ENCODE data around the gene POLD1.
"Not testable (repeated sequence)": the region's sequence is repeated elsewhere in the genome, so short reads cannot be mapped to it uniquely, and the experiment has no call there.

The POLD1 gene

GRCh38 chr19:50368649-50369570 is 15.2 kb upstream of the POLD1 start:
- DNase-seq: peak; percentile 74

GRCh38 chr19:50371914-50372475 is 12.2 kb upstream of the POLD1 start:
- no peak for DNase-seq

GRCh38 chr19:50376166-50377050 is 7.7 kb upstream of the POLD1 start, which contains the start of gene NR1H2:
NR1H2 (plus strand) TSS chr19:50376457; CDS start chr19:50377606, 1,149 bp downstream.
- peak; percentile 91 for DNase-seq

GRCh38 chr19:50377051-50377461 is 7.1 kb upstream of the POLD1 start:
- peak; percentile 84 for DNase-seq

- no peak for DNase-seq
Measured at GRCh38 chr19:50377517-50377916, 6.6 kb upstream of the POLD1 start.

- DNase-seq: no peak
Measured at GRCh38 chr19:50378169-50378862, 5.8 kb upstream of the POLD1 start.

GRCh38 chr19:50378863-50379236 is 5.3 kb upstream of the POLD1 start:
- no peak for DNase-seq

- DNase-seq: no peak
Measured at GRCh38 chr19:50379602-50380001, 4.5 kb upstream of the POLD1 start.

- DNase-seq: no peak
Measured at GRCh38 chr19:50380137-50380536, 4.0 kb upstream of the POLD1 start.

GRCh38 chr19:50380751-50381151 is 3.4 kb upstream of the POLD1 start:
- DNase-seq: no peak

- DNase-seq: no peak
Measured at GRCh38 chr19:50381881-50382729, 2.0 kb upstream of the POLD1 start.

GRCh38 chr19:50383001-50383851 is 921 bp upstream of the POLD1 start:
- no peak for DNase-seq

GRCh38 chr19:50384685-50385535 is 763 bp downstream of the POLD1 start:
- DNase-seq: no peak

GRCh38 chr19:50387176-50387867 is 3.2 kb downstream of the POLD1 start:
- DNase-seq: no peak

- DNase-seq: no peak
Measured at GRCh38 chr19:50387868-50388245, 3.7 kb downstream of the POLD1 start.

GRCh38 chr19:50390295-50390694 is 6.1 kb downstream of the POLD1 start:
- DNase-seq: not testable (repeated sequence)

- not testable (repeated sequence) for DNase-seq
Measured at GRCh38 chr19:50390952-50391351, 6.8 kb downstream of the POLD1 start.

- no peak for DNase-seq
Measured at GRCh38 chr19:50392759-50393158, 8.6 kb downstream of the POLD1 start.

- DNase-seq: no peak
Measured at GRCh38 chr19:50393589-50393988, 9.4 kb downstream of the POLD1 start.
